WERI-Rb-1 (cell line): Measurements from ENCODE around the gene LAMB3.
A peak's percentile ranks its signal among the peaks of the same experiment; 100 is the strongest.

Experiments used
- DNase-seq: peaks from one replicate; pipeline ENCODE4 v3.0.0-alpha.2; 2020
- H3K27ac ChIP-seq: fragments of 250-450 bp; sonication (Bioruptor Pico); 2 replicates; pipeline ENCODE4 v1.5.1; 2020; ENCODE audit warnings: mild to moderate bottlenecking, moderate library complexity
- H3K27me3 ChIP-seq: fragments of 250-450 bp; sonication (Bioruptor Pico); 2 replicates; pipeline ENCODE4 v1.5.1; 2021; ENCODE audit warnings: mild to moderate bottlenecking, low read depth, moderate library complexity; ENCODE audit not compliant: insufficient read depth, severe bottlenecking
- H3K36me3 ChIP-seq: fragments of 250-450 bp; sonication (Bioruptor Pico); 2 replicates; pipeline ENCODE4 v1.5.1; 2020; ENCODE audit warnings: mild to moderate bottlenecking, moderate library complexity
- H3K4me3 ChIP-seq: 2 replicates; pipeline ENCODE4 v1.5.1; 2011; ENCODE audit warnings: low read depth, mild to moderate bottlenecking, control low read depth, low read length
- H3K9me3 ChIP-seq: fragments of 250-450 bp; sonication (Bioruptor Pico); 2 replicates; pipeline ENCODE4 v1.5.1; 2021; ENCODE audit warnings: mild to moderate bottlenecking, moderate library complexity; ENCODE audit not compliant: severe bottlenecking
- TF ChIP-seq, protein P1 (sequence below): IDR thresholded peaks from 2 replicates; pipeline ENCODE4 v1.5.1; 2011; ENCODE audit warnings: low read depth, mild to moderate bottlenecking, control low read depth, inconsistent platforms, low read length

Gene LAMB3

DNA sequence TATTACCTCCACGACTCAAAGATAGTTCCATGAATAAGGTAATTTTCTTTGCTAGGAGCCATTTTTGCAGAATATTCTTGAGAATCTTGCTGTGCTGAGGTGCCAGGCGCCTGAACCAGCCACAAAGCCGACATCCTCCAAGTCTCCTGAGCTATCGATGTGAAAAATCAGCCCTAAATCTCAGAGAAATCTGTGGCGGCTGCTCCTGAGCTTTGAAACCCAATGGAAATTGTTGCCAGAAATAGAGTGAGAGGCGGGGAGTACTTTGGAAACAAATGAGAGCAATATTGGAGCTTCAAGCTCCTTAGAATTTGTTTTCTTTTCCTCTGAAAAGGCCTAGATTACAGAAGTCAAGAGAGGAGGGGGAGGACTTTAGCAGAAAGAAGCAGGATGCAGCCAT, 62.4 kb downstream of the LAMB3 start:
- no peak overlapping the region for H3K4me3 ChIP-seq
- no peak for DNase-seq
- TF ChIP-seq, protein P1, sequence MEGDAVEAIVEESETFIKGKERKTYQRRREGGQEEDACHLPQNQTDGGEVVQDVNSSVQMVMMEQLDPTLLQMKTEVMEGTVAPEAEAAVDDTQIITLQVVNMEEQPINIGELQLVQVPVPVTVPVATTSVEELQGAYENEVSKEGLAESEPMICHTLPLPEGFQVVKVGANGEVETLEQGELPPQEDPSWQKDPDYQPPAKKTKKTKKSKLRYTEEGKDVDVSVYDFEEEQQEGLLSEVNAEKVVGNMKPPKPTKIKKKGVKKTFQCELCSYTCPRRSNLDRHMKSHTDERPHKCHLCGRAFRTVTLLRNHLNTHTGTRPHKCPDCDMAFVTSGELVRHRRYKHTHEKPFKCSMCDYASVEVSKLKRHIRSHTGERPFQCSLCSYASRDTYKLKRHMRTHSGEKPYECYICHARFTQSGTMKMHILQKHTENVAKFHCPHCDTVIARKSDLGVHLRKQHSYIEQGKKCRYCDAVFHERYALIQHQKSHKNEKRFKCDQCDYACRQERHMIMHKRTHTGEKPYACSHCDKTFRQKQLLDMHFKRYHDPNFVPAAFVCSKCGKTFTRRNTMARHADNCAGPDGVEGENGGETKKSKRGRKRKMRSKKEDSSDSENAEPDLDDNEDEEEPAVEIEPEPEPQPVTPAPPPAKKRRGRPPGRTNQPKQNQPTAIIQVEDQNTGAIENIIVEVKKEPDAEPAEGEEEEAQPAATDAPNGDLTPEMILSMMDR: no peak
- H3K9me3 ChIP-seq: no peaks in the 10 kb centered on the region
- no peak overlapping the region for H3K27ac ChIP-seq
- no peaks in the 10 kb centered on the region for H3K36me3 ChIP-seq
- peaks cover 66% of the 10 kb centered on the region for H3K27me3 ChIP-seq

DNA sequence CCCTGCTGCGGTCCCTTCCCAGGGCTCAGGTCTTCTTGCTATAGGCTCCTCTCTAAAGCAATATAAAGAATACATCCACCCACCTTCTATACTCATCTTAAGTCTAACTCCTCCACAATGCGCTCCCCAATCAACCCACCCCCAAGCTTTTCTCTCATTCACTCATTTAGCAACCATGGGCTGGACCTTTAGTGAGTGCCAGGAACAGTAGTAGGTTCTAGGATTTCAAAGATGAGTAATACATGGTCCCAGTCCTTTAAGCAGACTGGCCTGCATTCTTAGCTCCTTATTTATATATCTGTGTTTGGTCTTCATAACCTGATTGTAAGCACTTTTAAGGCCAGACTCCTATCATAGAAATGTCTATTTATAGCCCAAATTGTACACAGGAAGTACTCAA, 62.8 kb downstream of the LAMB3 start:
- Histone ChIP-seq H3K4me3 (no peak overlapping the region), H3K9me3 (no peaks in the 10 kb centered on the region)

DNA sequence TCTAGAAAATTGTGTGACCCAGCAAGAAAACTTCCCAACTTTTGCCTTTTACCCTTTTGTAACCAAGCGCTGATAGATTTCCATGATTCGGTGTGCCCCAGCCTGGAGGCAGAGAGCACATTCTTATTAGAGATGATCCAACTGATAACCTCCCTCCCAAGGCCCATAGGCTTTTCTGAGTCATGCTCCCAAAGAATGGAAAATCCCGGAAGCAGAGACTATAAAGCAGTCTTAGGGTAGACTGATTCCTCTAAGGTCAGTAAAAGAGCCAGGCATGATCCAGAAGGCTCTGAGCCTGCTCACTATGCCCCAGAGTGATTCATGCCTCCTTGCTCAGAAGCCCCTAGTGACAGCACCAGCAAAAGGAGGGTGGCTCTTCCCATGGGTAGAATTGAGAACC, 64.4 kb downstream of the LAMB3 start:
- no peak overlapping the region for H3K4me3 ChIP-seq
- H3K36me3 ChIP-seq: no peaks in the 10 kb centered on the region
- H3K27me3 ChIP-seq: peaks cover 77% of the 10 kb centered on the region
- H3K27ac ChIP-seq: no peak overlapping the region
- TF ChIP-seq, protein P1: no peak
- no peak for DNase-seq
- no peaks in the 10 kb centered on the region for H3K9me3 ChIP-seq

More for the DNA sequence above, 62.8 kb downstream of the LAMB3 start:
- Histone ChIP-seq H3K27ac (no peak overlapping the region), H3K27me3 (peaks cover 66% of the 10 kb centered on the region), H3K36me3 (no peaks in the 10 kb centered on the region)
- no peak for DNase-seq
- TF ChIP-seq, protein P1: no peak

DNA sequence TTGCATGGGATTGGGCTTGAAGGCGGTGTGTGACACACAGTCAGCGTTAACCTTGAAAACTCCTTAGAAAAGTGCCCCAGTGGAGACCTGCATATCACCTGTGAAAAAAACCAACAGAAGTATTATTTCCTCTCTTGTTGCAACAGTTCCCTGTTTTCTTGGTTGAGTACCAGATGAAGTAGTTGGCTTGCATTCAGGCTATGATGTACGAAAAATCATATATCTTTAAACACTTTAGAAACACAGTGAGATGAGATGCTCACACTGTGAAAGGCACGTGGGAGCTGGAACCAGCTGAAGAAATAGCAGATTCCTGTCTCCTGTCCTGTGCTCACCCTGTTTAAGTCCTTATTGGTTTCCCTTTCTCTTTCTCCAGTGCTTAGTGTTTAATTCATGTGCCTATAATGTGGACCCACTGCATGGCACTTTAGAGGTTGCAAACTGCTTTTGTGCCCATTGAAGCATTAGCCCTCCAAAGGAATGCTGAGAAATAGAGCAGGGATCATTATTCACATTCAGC, 65.9 kb downstream of the LAMB3 start:
- no peak for DNase-seq
- no peak overlapping the region for H3K4me3 ChIP-seq
- H3K27ac ChIP-seq: no peak overlapping the region
- TF ChIP-seq, protein P1: no peak
- H3K9me3 ChIP-seq: no peaks in the 10 kb centered on the region
- no peaks in the 10 kb centered on the region for H3K36me3 ChIP-seq
- peaks cover 78% of the 10 kb centered on the region for H3K27me3 ChIP-seq

DNA sequence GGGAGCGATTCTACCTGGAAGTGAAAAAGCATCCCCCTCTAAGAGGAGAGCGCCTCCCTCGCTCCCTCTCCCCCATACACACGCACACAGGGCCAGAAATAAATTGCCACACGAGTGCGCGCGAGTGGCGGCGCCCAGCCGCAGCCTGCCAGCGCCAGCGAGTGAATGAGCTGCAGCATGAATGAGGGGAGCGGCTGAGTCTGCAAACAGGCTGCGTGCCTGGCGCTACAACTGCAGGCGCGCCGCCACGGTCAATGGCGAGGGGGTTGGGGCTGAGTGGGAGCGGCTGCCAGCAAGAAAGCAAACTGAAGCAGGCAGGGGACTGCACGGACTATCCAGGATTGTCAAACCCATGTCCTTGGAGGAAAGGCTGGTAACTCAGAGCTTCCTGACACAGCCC, 66.6 kb downstream of the LAMB3 start:
- peaks cover 80% of the 10 kb centered on the region for H3K27me3 ChIP-seq
- no peak overlapping the region for H3K27ac ChIP-seq
- TF ChIP-seq, protein P1: no peak
- H3K36me3 ChIP-seq: no peaks in the 10 kb centered on the region
- H3K9me3 ChIP-seq: no peaks in the 10 kb centered on the region
- peak; percentile 11 for DNase-seq
- H3K4me3 ChIP-seq: no peak overlapping the region

DNA sequence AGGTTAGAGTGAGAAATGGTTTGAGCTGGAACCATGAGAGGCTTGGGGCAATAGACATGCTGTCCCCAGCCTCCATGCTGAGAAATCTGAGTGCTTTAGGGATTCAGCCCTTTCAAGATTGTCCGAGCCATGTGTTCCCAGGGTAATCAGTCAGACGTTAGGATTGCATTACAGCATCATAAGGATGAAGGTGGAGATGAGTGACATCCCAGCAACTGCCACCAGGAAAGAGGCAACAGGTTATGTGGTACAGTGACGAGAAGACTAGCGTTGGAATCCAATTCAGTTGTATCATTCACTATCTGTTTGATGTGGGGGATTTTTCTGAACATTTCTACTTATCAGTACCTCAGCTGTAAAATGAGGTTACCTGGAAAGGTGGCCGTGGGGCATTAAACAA, 67.0 kb downstream of the LAMB3 start:
- TF ChIP-seq, protein P1: no peak
- no peak overlapping the region for H3K27ac ChIP-seq
- no peak overlapping the region for H3K4me3 ChIP-seq
- no peak for DNase-seq
- no peaks in the 10 kb centered on the region for H3K9me3 ChIP-seq
- H3K27me3 ChIP-seq: peaks cover 80% of the 10 kb centered on the region
- H3K36me3 ChIP-seq: no peaks in the 10 kb centered on the region
